Measurements from ENCODE around the gene DDI1. TPM values are rescaled to one million over a fixed set of nuclear protein-coding genes. Genes with fewer than 3 reads are reported as not detected.

Gene DDI1
- not detected for total RNA-seq

GRCh38 chr11:104036588-104036987 is at the start of gene DDI1:
TSS of gene DDI1 (plus strand) at chr11:104036640. CDS start at chr11:104036823, 183 bp downstream.
- ATAC-seq (ENCODE audit: low FRiP score in 2 of 2) (peak in 1 of 2 donors; percentile 43), DNase-seq (peak in 1 of 2 donors; percentile 85)
- no peaks in the 10 kb centered on the region for H3K36me3 ChIP-seq
- H3K27ac ChIP-seq = no peak within 1 kb of the TSS
- TF ChIP-seq POLR2A (IDR thresholded peaks at IDR 0.05) (no peak), EP300 (IDR thresholded peaks at IDR 0.05) (no peak), POLR2AphosphoS5 (IDR thresholded peaks at IDR 0.05) (no peak), CTCF (IDR thresholded peaks at IDR 0.05) (no peak)
- H3K9me3 ChIP-seq = peaks cover 0 to 4% (median 0%) of the 10 kb centered on the region in 4 donors
- WGBS, 2 donors = 94 to 98% methylated on average over 10 to 24 of the region's 26 CpGs
- H3K4me3 ChIP-seq = no peak within 1 kb of the TSS
- H3K27me3 ChIP-seq = no peaks in the 10 kb centered on the region
- H3K4me1 ChIP-seq = no peaks in the 10 kb centered on the region

- Histone ChIP-seq H3K27me3 (no peaks in the 10 kb centered on the region), H3K27ac (no peak overlapping the region), H3K4me3 (no peak overlapping the region), H3K9me3 (no peaks in the 10 kb centered on the region), H3K4me1 (no peaks in the 10 kb centered on the region), H3K36me3 (no peaks in the 10 kb centered on the region)
- no peak for TF ChIP-seq CTCF (IDR thresholded peaks at IDR 0.05)
- TF ChIP-seq POLR2A (IDR thresholded peaks at IDR 0.05) = no peak
- no peak for TF ChIP-seq POLR2AphosphoS5 (IDR thresholded peaks at IDR 0.05)
- no peak for TF ChIP-seq EP300 (IDR thresholded peaks at IDR 0.05)
- DNase-seq = no peak
- WGBS, 2 donors = 75 to 83% methylated on average over 9 of the region's 9 CpGs
- ATAC-seq (ENCODE audit: low FRiP score in 2 of 2) = no peak
Observed at GRCh38 chr11:103987629-103988594, 48.5 kb upstream of the DDI1 start.

- H3K27me3 ChIP-seq = no peaks in the 10 kb centered on the region
- 64 to 68% methylated on average over 4 of the region's 4 CpGs for WGBS, 2 donors
- no peak for TF ChIP-seq POLR2A (IDR thresholded peaks at IDR 0.05)
- TF ChIP-seq POLR2AphosphoS5 (IDR thresholded peaks at IDR 0.05) = no peak
- TF ChIP-seq EP300 (IDR thresholded peaks at IDR 0.05) = no peak
- no peaks in the 10 kb centered on the region for H3K36me3 ChIP-seq
- H3K4me1 ChIP-seq = no peaks in the 10 kb centered on the region
- H3K27ac ChIP-seq = no peak overlapping the region
- DNase-seq (no peak), ATAC-seq (ENCODE audit: low FRiP score in 2 of 2) (no peak)
- no peaks in the 10 kb centered on the region for H3K9me3 ChIP-seq
- H3K4me3 ChIP-seq = no peak overlapping the region
Observed at GRCh38 chr11:103988595-103988969, 47.9 kb upstream of the DDI1 start.

- no peak for DNase-seq
- Histone ChIP-seq H3K27ac (no peak overlapping the region), H3K4me1 (no peaks in the 10 kb centered on the region), H3K9me3 (no peaks in the 10 kb centered on the region), H3K4me3 (no peak overlapping the region), H3K27me3 (no peaks in the 10 kb centered on the region), H3K36me3 (no peaks in the 10 kb centered on the region)
- ATAC-seq (ENCODE audit: low FRiP score in 2 of 2) = no peak
- TF ChIP-seq CTCF (IDR thresholded peaks at IDR 0.05) = no peak
- no peak for TF ChIP-seq POLR2AphosphoS5 (IDR thresholded peaks at IDR 0.05)
- TF ChIP-seq POLR2A (IDR thresholded peaks at IDR 0.05) = no peak
- TF ChIP-seq EP300 (IDR thresholded peaks at IDR 0.05) = no peak
Observed at GRCh38 chr11:103993507-103993906, 42.9 kb upstream of the DDI1 start.

GRCh38 chr11:103994094-103994493 is 42.3 kb upstream of the DDI1 start:
- Histone ChIP-seq H3K9me3 (no peaks in the 10 kb centered on the region), H3K36me3 (no peaks in the 10 kb centered on the region), H3K27me3 (no peaks in the 10 kb centered on the region), H3K4me3 (no peak overlapping the region), H3K27ac (no peak overlapping the region), H3K4me1 (no peaks in the 10 kb centered on the region)
- WGBS, 2 donors = 98 to 100% methylated on average over 1 of the region's 1 CpG
- no peak for DNase-seq
- ATAC-seq (ENCODE audit: low FRiP score in 2 of 2) = no peak
- TF ChIP-seq EP300 (IDR thresholded peaks at IDR 0.05) = no peak
- TF ChIP-seq POLR2AphosphoS5 (IDR thresholded peaks at IDR 0.05) = no peak
- no peak for TF ChIP-seq CTCF (IDR thresholded peaks at IDR 0.05)
- no peak for TF ChIP-seq POLR2A (IDR thresholded peaks at IDR 0.05)
